Measurements from ENCODE around the gene WIPF2. TPM values are rescaled to one million over a fixed set of nuclear protein-coding genes. Genes with fewer than 3 reads are reported as not detected.

Gene WIPF2
- total RNA-seq, 1 experiment from 2014 or later, result 30.4 TPM

DNA sequence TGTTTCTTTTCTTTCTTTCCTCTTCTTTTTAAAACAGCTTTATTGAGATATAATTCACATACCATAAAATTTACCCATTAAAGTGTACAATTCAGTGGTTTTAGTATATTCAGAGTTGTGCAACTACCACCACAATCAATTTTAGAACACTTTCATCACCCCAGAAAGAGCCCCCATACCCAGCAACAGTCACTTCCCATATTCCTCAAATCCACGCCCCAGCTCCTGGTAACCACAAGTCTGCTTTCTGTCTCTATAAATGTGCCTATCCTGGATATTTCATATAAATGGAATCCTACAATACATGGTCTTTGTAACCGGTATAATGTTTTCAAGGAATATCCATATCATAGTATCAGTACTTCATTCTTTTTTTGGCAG is 109.3 kb downstream of the WIPF2 start (continued):
- TF ChIP-seq ELF1 (IDR thresholded peaks at IDR 0.05; ENCODE audit: borderline replicate concordance, low read depth), result no peak

GRCh38 chr17:40329839-40330794 is 111.0 kb downstream of the WIPF2 start:
- DNase-seq (ENCODE audit: low read depth, low spot score) (no peak), ATAC-seq (no peak)
- Histone ChIP-seq H3K36me3 (ENCODE audit: control insufficient read depth in 1 of 2, insufficient read depth in 2 of 2, low read length in 2 of 2) (peaks cover 0 to 10% of the 10 kb centered on the region in 2 experiments; a peak in 2 of 4 replicates), H3K9me2 (ENCODE audit: insufficient read depth) (no peaks in the 10 kb centered on the region), H3K4me3 (replicated peaks in 1 of 2; ENCODE audit: low read depth in 1 of 2, low read length in 2 of 2) (no peak overlapping the region), H4K20me1 (ENCODE audit: insufficient read depth) (no peaks in the 10 kb centered on the region), H3K9me3 (ENCODE audit: control insufficient read depth in 1 of 2, insufficient read depth in 1 of 2, low read depth in 1 of 2, low read length in 2 of 2) (no peaks in the 10 kb centered on the region), H2AFZ (ENCODE audit: low read depth, low read length, poor library complexity, severe bottlenecking) (no peak overlapping the region), H3K4me1 (ENCODE audit: control insufficient read depth in 1 of 2, insufficient read depth in 2 of 2, low read length in 2 of 2) (peaks cover 29 to 35% of the 10 kb centered on the region in 2 experiments), H3K27ac (ENCODE audit: low read depth, low read length) (peak overlapping the region; percentile 22; the same call in 1 of the 2 replicates), H3K27me3 (ENCODE audit: insufficient read depth, low read length) (no peaks in the 10 kb centered on the region), H3K79me2 (ENCODE audit: insufficient read depth, low read length) (peaks cover 73% of the 10 kb centered on the region), H3K4me2 (ENCODE audit: low read length) (no peak overlapping the region), H3K9ac (ENCODE audit: low read length) (no peak overlapping the region)
- CTCF ChIA-PET, result no interaction called here
- TF ChIP-seq ZNF274 (IDR thresholded peaks at IDR 0.05; ENCODE audit: low read depth, low read length), result no peak
- TF ChIP-seq, protein P1, sequence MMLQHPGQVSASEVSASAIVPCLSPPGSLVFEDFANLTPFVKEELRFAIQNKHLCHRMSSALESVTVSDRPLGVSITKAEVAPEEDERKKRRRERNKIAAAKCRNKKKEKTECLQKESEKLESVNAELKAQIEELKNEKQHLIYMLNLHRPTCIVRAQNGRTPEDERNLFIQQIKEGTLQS (IDR thresholded peaks at IDR 0.05), result no peak
- no peak for TF ChIP-seq SRF (IDR thresholded peaks at IDR 0.05; ENCODE audit: low read depth)
- TF ChIP-seq CBX3 (IDR thresholded peaks at IDR 0.05; ENCODE audit: low read depth), result no peak
- TF ChIP-seq TCF7L2 (IDR thresholded peaks at IDR 0.05; ENCODE audit: borderline replicate concordance, extremely low read depth, insufficient read depth, insufficient read length), result no peak
- TF ChIP-seq EZH2 (IDR thresholded peaks at IDR 0.05), result no peak
- TF ChIP-seq, protein P2, sequence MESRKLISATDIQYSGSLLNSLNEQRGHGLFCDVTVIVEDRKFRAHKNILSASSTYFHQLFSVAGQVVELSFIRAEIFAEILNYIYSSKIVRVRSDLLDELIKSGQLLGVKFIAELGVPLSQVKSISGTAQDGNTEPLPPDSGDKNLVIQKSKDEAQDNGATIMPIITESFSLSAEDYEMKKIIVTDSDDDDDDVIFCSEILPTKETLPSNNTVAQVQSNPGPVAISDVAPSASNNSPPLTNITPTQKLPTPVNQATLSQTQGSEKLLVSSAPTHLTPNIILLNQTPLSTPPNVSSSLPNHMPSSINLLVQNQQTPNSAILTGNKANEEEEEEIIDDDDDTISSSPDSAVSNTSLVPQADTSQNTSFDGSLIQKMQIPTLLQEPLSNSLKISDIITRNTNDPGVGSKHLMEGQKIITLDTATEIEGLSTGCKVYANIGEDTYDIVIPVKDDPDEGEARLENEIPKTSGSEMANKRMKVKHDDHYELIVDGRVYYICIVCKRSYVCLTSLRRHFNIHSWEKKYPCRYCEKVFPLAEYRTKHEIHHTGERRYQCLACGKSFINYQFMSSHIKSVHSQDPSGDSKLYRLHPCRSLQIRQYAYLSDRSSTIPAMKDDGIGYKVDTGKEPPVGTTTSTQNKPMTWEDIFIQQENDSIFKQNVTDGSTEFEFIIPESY (IDR thresholded peaks at IDR 0.05; ENCODE audit: extremely low read depth, insufficient replicate concordance, low read length), result no peak
- TF ChIP-seq CEBPB (IDR thresholded peaks at IDR 0.05; ENCODE audit: low read depth), result no peak
- no peak for TF ChIP-seq SP1 (IDR thresholded peaks at IDR 0.05; ENCODE audit: low read depth)
- TF ChIP-seq POLR2A (IDR thresholded peaks at IDR 0.05; ENCODE audit: borderline replicate concordance, extremely low read depth, insufficient read depth, insufficient read length), result no peak
- TF ChIP-seq ZFX (IDR thresholded peaks at IDR 0.05), result no peak
- TF ChIP-seq ELF1 (IDR thresholded peaks at IDR 0.05; ENCODE audit: borderline replicate concordance, low read depth), result no peak
- no peak for TF ChIP-seq POLR2AphosphoS5 (IDR thresholded peaks at IDR 0.05; ENCODE audit: low read depth, low read length)
- TF ChIP-seq, protein P3, sequence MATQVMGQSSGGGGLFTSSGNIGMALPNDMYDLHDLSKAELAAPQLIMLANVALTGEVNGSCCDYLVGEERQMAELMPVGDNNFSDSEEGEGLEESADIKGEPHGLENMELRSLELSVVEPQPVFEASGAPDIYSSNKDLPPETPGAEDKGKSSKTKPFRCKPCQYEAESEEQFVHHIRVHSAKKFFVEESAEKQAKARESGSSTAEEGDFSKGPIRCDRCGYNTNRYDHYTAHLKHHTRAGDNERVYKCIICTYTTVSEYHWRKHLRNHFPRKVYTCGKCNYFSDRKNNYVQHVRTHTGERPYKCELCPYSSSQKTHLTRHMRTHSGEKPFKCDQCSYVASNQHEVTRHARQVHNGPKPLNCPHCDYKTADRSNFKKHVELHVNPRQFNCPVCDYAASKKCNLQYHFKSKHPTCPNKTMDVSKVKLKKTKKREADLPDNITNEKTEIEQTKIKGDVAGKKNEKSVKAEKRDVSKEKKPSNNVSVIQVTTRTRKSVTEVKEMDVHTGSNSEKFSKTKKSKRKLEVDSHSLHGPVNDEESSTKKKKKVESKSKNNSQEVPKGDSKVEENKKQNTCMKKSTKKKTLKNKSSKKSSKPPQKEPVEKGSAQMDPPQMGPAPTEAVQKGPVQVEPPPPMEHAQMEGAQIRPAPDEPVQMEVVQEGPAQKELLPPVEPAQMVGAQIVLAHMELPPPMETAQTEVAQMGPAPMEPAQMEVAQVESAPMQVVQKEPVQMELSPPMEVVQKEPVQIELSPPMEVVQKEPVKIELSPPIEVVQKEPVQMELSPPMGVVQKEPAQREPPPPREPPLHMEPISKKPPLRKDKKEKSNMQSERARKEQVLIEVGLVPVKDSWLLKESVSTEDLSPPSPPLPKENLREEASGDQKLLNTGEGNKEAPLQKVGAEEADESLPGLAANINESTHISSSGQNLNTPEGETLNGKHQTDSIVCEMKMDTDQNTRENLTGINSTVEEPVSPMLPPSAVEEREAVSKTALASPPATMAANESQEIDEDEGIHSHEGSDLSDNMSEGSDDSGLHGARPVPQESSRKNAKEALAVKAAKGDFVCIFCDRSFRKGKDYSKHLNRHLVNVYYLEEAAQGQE (IDR thresholded peaks at IDR 0.05; ENCODE audit: low read depth), result no peak
- TF ChIP-seq EZH2phosphoT487 (IDR thresholded peaks at IDR 0.05; ENCODE audit: borderline replicate concordance), result no peak
- POLR2A ChIA-PET, result interaction anchor here (0.6 to 0.9 kb wide), 2 partner anchors 13 to 21 kb away, joined by 3 to 4 read pairs; no protein-coding TSS in a partner anchor
- BruUV-seq (replicated peaks), result no TSS peak
- intact Hi-C loops (cut with micrococcal nuclease), result no loop called here
- RAD21 ChIA-PET (ENCODE audit: low non-redundant PET in 1 of 2, low total read pairs in 2 of 2, uncharacterized antibody in 2 of 2, unreplicated experiment in 2 of 2), result no interaction called here

Data from HCT116 (cell line).